Astrocyte (in vitro differentiated cells and primary cell): ENCODE results near the gene PTPRD. TPM values are rescaled to one million over a fixed set of nuclear protein-coding genes. Genes with fewer than 3 reads are reported as not detected.

Experiments used
- DNase-seq: peaks from one replicate; pipeline ENCODE4 v3.0.0-alpha.2; 2010; ENCODE audit warnings: low read depth
- FAIRE-seq: peaks from 2 replicates; lab custom pipeline; 2011; peaks lifted over from hg19 to GRCh38; lab: Jason Lieb, UNC
- H2AFZ ChIP-seq: 2 replicates; pipeline ENCODE4 v1.6.0; 2012; ENCODE audit warnings: low read depth, low read length, inconsistent platforms
- H3K27ac ChIP-seq: 2 replicates; pipeline ENCODE4 v1.5.1; 2011; ENCODE audit warnings: low read depth, low read length, inconsistent platforms
- H3K27me3 ChIP-seq: 2 replicates; pipeline ENCODE4 v1.6.0; 2011; ENCODE audit warnings: low read length, inconsistent platforms; ENCODE audit not compliant: insufficient read depth
- H3K36me3 ChIP-seq: 2 replicates; pipeline ENCODE4 v1.5.1; 2011; ENCODE audit warnings: low read length, inconsistent platforms; ENCODE audit not compliant: insufficient read depth
- H3K4me1 ChIP-seq: 2 replicates; pipeline ENCODE4 v1.5.1; 2011; ENCODE audit warnings: low read length, inconsistent platforms; ENCODE audit not compliant: insufficient read depth
- H3K4me2 ChIP-seq: 2 replicates; pipeline ENCODE4 v1.6.0; 2012; ENCODE audit warnings: low read length, inconsistent platforms
- H3K4me3 ChIP-seq: 2 replicates; pipeline ENCODE4 v1.5.1; 2011; ENCODE audit warnings: low read depth, mild to moderate bottlenecking, low read length, inconsistent platforms; ENCODE audit not compliant: insufficient read depth
- H3K79me2 ChIP-seq: 2 replicates; pipeline ENCODE4 v1.6.0; 2012; ENCODE audit warnings: mild to moderate bottlenecking, low read length, inconsistent platforms; ENCODE audit not compliant: insufficient read depth
- H3K9ac ChIP-seq: 2 replicates; pipeline ENCODE4 v1.6.0; 2012; ENCODE audit warnings: mild to moderate bottlenecking, low read length, inconsistent platforms
- H3K9me3 ChIP-seq: 2 replicates; pipeline ENCODE4 v1.5.1; 2012; ENCODE audit warnings: low read depth, mild to moderate bottlenecking, low read length, inconsistent platforms; ENCODE audit not compliant: insufficient read depth
- H4K20me1 ChIP-seq: 2 replicates; pipeline ENCODE4 v1.6.0; 2012; ENCODE audit warnings: low read length, inconsistent platforms; ENCODE audit not compliant: insufficient read depth
- H3K27ac Mint-ChIP-seq: one replicate; pipeline ENCODE4 v1.8.0; 2021; ENCODE audit warnings: mild to moderate bottlenecking, mixed read lengths; ENCODE audit not compliant: unreplicated experiment
- H3K27me3 Mint-ChIP-seq: one replicate; pipeline ENCODE4 v1.8.0; 2021; ENCODE audit warnings: low read depth, mixed read lengths; ENCODE audit not compliant: unreplicated experiment
- H3K36me3 Mint-ChIP-seq: one replicate; pipeline ENCODE4 v1.8.0; 2021; ENCODE audit warnings: low read depth, mixed read lengths; ENCODE audit not compliant: unreplicated experiment
- H3K4me1 Mint-ChIP-seq: one replicate; pipeline ENCODE4 v1.8.0; 2021; ENCODE audit warnings: low read depth, mixed read lengths; ENCODE audit not compliant: unreplicated experiment
- H3K4me3 Mint-ChIP-seq: one replicate; pipeline ENCODE4 v1.8.0; 2021; ENCODE audit warnings: mild to moderate bottlenecking, moderate library complexity, mixed read lengths; ENCODE audit not compliant: unreplicated experiment
- H3K9me3 Mint-ChIP-seq: one replicate; pipeline ENCODE4 v1.8.0; 2021; ENCODE audit warnings: mild to moderate bottlenecking, mixed read lengths; ENCODE audit not compliant: unreplicated experiment
- EZH2 ChIP-seq: IDR thresholded peaks from 2 replicates; pipeline ENCODE4 v1.6.1; 2012; ENCODE audit warnings: mild to moderate bottlenecking, low read length, inconsistent platforms; ENCODE audit not compliant: insufficient read depth
- total RNA-seq: library from RNA; stranded (reverse); gene quantifications from 2 replicates; pipeline ENCODE4 v1.2.1, GENCODE V29; 2021
- TF ChIP-seq, protein P1 (sequence below): IDR thresholded peaks from 2 replicates; pipeline ENCODE4 v1.5.1; 2011; ENCODE audit warnings: low read depth, mild to moderate bottlenecking, inconsistent platforms, low read length, moderate library complexity; ENCODE audit not compliant: insufficient read depth

Gene PTPRD
- total RNA-seq, 1 donor from 2014 or later = 88.1 TPM

DNA sequence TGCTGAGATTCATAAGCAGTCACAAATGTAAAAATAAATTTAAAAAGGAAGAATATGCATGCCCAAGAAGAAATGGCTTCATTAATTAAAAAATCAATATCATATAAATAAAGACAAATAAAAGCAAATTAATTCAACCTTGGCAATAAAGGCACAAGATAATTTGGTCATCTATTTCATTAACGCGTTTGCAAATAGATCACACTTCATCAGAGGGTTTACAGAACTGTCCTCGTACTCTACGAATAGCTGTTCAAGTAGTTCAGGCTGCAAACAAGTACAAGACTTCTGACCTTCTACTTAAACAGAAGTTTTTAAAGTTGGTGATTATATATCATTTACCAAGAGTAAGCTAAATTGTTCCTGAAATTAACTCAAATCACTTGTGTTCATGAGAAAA, 2038.0 kb downstream of the PTPRD start:
- H3K4me3 ChIP-seq = no peak overlapping the region
- Mint-ChIP-seq H3K36me3 (no peaks in the 10 kb centered on the region), H3K9me3 (no peaks in the 10 kb centered on the region), H3K4me3 (no peak overlapping the region), H3K4me1 (no peaks in the 10 kb centered on the region), H3K27ac (no peak overlapping the region), H3K27me3 (no peaks in the 10 kb centered on the region)
- DNase-seq = no peak
- H3K27me3 ChIP-seq = no peaks in the 10 kb centered on the region
- no peak overlapping the region for H2AFZ ChIP-seq
- no peaks in the 10 kb centered on the region for H4K20me1 ChIP-seq
- TF ChIP-seq EZH2 = no peak
- TF ChIP-seq, protein P1, sequence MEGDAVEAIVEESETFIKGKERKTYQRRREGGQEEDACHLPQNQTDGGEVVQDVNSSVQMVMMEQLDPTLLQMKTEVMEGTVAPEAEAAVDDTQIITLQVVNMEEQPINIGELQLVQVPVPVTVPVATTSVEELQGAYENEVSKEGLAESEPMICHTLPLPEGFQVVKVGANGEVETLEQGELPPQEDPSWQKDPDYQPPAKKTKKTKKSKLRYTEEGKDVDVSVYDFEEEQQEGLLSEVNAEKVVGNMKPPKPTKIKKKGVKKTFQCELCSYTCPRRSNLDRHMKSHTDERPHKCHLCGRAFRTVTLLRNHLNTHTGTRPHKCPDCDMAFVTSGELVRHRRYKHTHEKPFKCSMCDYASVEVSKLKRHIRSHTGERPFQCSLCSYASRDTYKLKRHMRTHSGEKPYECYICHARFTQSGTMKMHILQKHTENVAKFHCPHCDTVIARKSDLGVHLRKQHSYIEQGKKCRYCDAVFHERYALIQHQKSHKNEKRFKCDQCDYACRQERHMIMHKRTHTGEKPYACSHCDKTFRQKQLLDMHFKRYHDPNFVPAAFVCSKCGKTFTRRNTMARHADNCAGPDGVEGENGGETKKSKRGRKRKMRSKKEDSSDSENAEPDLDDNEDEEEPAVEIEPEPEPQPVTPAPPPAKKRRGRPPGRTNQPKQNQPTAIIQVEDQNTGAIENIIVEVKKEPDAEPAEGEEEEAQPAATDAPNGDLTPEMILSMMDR = no peak
- H3K27ac ChIP-seq = no peak overlapping the region
- H3K9me3 ChIP-seq = no peaks in the 10 kb centered on the region
- no peak overlapping the region for H3K4me2 ChIP-seq
- no peaks in the 10 kb centered on the region for H3K79me2 ChIP-seq
- no peak for FAIRE-seq
- no peak overlapping the region for H3K9ac ChIP-seq
- H3K36me3 ChIP-seq = no peaks in the 10 kb centered on the region
- H3K4me1 ChIP-seq = no peaks in the 10 kb centered on the region

DNA sequence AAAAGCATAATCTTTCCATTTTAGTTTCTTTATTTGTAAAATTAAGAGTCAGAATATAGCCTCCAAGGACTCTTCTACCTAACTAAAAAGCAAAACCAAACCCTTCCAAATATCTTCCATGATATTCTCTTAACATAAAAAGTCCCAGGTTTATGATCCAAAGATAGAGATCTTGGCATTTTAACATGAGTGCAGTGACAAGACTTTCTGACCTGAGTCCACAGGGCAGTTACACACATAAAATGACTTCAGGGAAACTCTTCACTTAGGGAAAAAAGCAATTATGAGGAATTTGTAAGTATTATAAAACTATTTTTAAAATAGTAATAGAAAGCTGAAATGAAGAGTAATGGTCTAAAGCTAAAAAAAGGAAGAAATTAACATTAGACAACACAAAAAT, 2040.6 kb downstream of the PTPRD start:
- FAIRE-seq (no peak), DNase-seq (no peak)
- Histone ChIP-seq H3K9ac (no peak overlapping the region), H3K79me2 (no peaks in the 10 kb centered on the region), H3K36me3 (no peaks in the 10 kb centered on the region), H4K20me1 (no peaks in the 10 kb centered on the region), H3K4me2 (no peak overlapping the region), H3K27me3 (no peaks in the 10 kb centered on the region), H3K27ac (no peak overlapping the region), H3K4me1 (no peaks in the 10 kb centered on the region), H3K9me3 (no peaks in the 10 kb centered on the region), H2AFZ (no peak overlapping the region), H3K4me3 (no peak overlapping the region)
- Mint-ChIP-seq H3K27ac (no peak overlapping the region), H3K4me3 (no peak overlapping the region), H3K36me3 (no peaks in the 10 kb centered on the region), H3K4me1 (no peaks in the 10 kb centered on the region), H3K27me3 (no peaks in the 10 kb centered on the region), H3K9me3 (no peaks in the 10 kb centered on the region)
- TF ChIP-seq, protein P1 = no peak
- TF ChIP-seq EZH2 = no peak

DNA sequence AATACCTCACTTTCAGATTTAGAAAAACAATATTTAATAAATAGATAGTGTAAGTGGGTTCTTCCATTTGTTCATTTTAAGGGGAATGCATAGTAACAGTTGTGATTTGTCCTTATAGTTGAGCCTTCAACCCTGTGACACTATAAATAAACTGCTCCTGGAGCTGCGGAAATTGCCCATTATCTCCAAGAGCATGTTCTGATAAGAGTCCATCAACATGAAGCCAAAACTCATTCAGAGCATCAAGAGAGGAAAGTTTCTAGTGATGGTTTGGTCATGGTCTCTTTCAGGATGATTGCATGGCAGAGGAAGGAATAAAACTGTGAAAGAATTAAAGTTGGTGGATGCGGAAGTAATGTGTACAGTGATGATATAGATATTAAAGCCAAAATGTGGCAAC, 2041.2 kb downstream of the PTPRD start:
- no peak overlapping the region for H3K27ac Mint-ChIP-seq
- Histone ChIP-seq H3K27ac (no peak overlapping the region), H4K20me1 (no peaks in the 10 kb centered on the region), H2AFZ (no peak overlapping the region), H3K4me3 (no peak overlapping the region), H3K4me2 (no peak overlapping the region), H3K9me3 (no peaks in the 10 kb centered on the region), H3K9ac (no peak overlapping the region), H3K4me1 (no peaks in the 10 kb centered on the region), H3K36me3 (no peaks in the 10 kb centered on the region), H3K27me3 (no peaks in the 10 kb centered on the region), H3K79me2 (no peaks in the 10 kb centered on the region)
- H3K27me3 Mint-ChIP-seq = no peaks in the 10 kb centered on the region
- H3K9me3 Mint-ChIP-seq = no peaks in the 10 kb centered on the region
- no peak for TF ChIP-seq EZH2
- TF ChIP-seq, protein P1 = no peak
- no peak for DNase-seq
- no peaks in the 10 kb centered on the region for H3K4me1 Mint-ChIP-seq
- no peak overlapping the region for H3K4me3 Mint-ChIP-seq
- no peak for FAIRE-seq
- H3K36me3 Mint-ChIP-seq = no peaks in the 10 kb centered on the region
